Activated CD4-positive, alpha-beta T cell treated with anti-CD3 and anti-CD28 coated beads for 1 hour (primary cell): ENCODE data around the gene TNFRSF12A.

ENCODE experiments used
- DNase-seq: peaks from one replicate; pipeline ENCODE4 v3.0.0-alpha.2; 2020

Gene TNFRSF12A

DNA sequence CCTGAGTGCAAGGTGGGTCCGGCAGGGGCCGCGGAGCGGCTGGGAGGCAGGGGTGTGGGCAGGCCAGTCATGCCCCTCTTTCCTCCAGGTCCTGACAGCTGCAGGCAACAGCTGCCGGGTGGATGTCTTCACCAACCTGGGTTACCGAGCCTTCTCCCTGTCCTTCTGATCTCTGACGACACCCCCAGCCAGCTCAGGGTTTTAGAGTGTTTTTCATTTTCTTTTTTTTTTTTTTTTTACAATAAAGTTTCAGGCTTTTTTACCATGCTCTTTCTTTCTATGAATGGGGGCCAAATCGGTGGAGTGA, 7.3 kb downstream of the TNFRSF12A start:
- no peak for DNase-seq

DNA sequence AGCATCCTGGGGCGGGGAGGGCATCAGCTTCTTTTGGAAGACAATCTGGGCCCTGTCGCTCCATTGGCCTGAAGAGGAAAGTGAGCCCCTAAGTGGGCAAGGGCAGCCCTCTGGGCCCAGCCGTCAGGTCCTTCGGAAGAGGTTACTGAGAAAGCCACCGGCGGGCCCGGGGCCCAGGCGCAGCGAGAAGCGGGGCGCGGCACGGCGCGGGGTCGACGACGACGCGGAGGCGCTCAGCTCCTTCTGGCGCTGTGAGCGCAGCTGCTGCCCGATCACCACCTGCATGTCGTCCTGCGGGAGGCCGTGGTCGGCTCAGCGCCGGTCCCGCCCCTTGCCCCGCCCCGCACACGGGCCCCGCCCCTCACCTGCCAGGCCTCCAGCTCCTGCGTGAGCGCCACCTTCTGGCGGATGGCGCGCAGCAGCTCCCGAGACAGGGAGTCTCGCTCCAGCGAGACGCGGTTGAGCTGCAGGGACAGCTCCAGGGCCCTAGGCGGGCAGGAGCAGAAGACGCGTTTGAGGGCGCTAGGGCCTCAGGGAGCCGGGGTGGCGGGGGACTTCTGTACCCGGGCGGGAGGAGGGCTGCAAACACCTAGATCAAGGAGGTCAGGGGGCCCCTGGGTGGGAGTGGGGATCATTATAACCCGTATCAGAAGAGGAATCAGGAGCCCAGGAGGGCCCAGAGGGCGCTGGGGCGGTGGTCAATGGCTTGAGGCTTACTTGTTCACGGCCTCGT, 8.0 kb downstream of the TNFRSF12A start:
- DNase-seq, result peak; percentile 79

DNA sequence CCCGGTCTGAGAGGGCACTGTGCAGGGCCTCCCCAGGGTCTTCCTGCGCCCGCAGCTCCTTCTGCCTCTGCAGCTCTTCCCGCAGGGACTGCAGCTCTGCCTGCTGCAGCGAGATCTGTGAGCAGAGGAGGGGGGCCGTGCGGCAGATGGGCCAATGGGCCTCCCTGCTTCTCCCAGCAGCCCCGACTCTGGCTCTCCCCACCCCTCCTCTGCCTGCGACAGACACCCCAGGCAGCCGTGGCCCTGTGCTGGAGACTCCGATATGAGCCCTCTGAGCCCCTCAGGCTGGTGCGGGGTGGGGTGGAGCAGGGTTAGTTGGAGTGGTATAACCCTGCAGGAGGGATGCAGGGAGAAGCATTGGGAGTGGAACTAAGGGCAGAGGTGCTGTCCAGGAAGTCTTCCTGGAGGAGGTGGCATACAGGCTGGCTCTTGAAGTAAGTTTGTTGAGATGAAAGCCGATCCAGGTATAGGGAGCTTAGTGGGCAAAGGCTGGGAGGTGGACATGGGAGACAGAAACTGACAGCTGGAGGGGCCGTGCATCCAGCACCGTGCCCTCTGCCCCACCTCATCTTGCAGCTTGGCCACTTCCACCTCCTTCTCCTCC, 8.7 kb downstream of the TNFRSF12A start:
- DNase-seq, result no peak

- DNase-seq, result no peak
These were observed 9.5 kb downstream of the TNFRSF12A start for GRCh38 chr16:3029491-3030221.

- no peak for DNase-seq
These were observed 10.3 kb downstream of the TNFRSF12A start for GRCh38 chr16:3030222-3031212.

GRCh38 chr16:3032624-3033023, 12.5 kb downstream of the TNFRSF12A start:
- no peak for DNase-seq

GRCh38 chr16:3035289-3035971, 15.3 kb downstream of the TNFRSF12A start:
- no peak for DNase-seq

- DNase-seq, result no peak
These were observed 16.0 kb downstream of the TNFRSF12A start for GRCh38 chr16:3035972-3036725.

- no peak for DNase-seq
These were observed 16.7 kb downstream of the TNFRSF12A start, which contains the start of gene BICDL2 for GRCh38 chr16:3036726-3037315. Gene BICDL2 (minus strand): TSS chr16:3036944. CDS start chr16:3035496, 1,448 bp downstream.

DNA sequence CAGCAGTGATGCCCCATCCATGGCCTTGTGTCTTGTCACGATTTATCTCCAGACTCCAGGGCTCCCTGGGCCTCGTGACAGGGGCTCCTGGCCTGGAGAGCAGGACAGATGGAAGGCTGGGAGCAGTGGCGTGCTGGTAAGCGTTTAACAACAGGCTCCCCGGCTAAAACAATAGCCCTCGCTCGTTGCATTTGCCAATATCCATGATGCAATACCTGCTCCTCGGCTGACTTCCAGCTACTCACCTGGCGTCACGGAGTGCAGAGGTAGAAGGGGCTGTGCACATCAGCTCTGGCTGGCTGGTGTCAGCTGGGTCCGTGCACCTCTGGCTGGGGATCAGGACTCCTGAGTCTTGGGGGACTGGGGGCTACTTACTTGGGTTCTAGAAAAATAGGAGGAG, 18.1 kb downstream of the TNFRSF12A start:
- DNase-seq, result no peak

GRCh38 chr16:3038896-3039295, 18.7 kb downstream of the TNFRSF12A start:
- DNase-seq, result no peak

DNA sequence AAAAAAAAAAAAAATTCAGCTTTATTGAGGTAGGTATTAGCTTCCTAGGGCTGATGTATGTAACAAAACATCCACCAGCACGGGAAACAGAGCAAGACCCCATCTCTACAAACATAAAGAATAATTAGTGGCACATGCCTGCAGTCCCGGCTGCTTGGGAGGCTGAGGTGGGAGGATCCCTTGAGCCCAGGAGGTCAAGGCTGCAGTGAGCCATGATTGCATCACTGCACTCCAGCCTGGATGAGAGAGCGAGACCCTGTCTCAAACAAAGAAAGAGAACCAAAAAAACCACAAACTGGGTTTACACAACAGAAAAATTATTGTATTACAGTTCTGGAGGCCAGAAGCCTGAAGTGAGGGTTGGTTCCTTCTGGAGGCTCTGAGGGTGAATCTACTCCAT, 22.2 kb downstream of the TNFRSF12A start:
- DNase-seq, result no peak

DNA sequence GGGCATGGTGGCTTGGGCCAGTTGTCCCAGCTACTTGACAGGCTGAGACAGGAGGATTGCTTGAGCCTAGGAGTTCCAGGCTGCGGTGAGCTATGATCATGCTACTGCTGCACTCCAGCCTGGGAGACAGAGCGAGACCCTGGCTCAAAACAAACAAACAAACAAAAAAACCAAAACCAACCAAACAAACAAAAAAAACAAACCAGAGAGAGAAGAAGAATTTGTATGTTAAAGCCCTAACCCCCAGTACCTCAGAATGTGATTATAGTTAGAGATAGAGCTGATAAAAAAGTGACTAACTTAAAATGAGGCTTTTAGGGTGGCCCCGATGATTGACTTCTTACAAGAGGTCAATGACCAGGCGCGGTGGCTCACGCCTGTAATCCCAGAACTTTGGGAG, 24.5 kb downstream of the TNFRSF12A start:
- no peak for DNase-seq

GRCh38 chr16:3045758-3046640, 25.8 kb downstream of the TNFRSF12A start, which contains the start of gene MMP25:
Gene MMP25 (plus strand): TSS chr16:3046561. CDS start chr16:3046918, 357 bp downstream.
- DNase-seq, result no peak

- DNase-seq, result no peak
These were observed 26.6 kb downstream of the TNFRSF12A start for GRCh38 chr16:3046641-3047386.

GRCh38 chr16:3047387-3047720, 27.2 kb downstream of the TNFRSF12A start:
- DNase-seq, result no peak

DNA sequence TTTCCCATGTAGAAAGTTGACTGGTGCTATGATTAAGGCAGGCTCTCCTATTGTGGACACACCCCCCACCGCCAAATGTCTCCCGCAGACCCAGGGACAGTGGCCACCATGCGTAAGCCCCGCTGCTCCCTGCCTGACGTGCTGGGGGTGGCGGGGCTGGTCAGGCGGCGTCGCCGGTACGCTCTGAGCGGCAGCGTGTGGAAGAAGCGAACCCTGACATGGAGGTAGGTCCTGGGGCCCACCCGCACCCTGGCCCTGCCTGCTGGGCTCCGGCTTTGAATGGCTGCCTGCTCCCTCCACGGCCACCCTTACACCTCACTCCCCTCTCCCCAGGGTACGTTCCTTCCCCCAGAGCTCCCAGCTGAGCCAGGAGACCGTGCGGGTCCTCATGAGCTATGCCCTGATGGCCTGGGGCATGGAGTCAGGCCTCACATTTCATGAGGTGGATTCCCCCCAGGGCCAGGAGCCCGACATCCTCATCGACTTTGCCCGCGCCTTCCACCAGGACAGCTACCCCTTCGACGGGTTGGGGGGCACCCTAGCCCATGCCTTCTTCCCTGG, 29.8 kb downstream of the TNFRSF12A start:
- no peak for DNase-seq

- DNase-seq, result no peak
These were observed 30.3 kb downstream of the TNFRSF12A start for GRCh38 chr16:3050487-3050886.

DNA sequence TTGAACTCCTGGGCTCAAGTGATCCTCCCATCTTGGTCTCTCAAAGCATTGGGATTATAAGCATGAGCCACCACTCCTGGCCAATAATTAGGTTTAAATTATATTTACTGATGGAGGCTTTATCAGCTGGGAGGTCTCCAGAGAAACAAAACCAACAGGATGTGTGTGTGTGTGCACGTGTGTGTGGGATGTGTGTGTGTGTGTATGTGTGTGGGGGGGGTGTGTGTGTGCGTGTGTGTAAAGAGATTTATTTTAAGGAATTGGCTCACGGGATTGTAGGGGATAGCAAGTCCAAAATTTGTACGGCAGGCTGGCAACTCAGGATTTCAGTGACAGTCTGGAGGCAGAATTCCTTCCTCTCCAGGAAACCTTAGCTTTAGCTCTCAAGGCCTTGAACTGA, 30.8 kb downstream of the TNFRSF12A start:
- no peak for DNase-seq
